HT1080 (cell line): ENCODE data around the gene NLRP4. TPM values are rescaled to one million over a fixed set of nuclear protein-coding genes. Genes with fewer than 3 reads are reported as not detected.
A peak's percentile ranks its signal among the peaks of the same experiment; 100 is the strongest.
"Not testable (repeated sequence)": the region's sequence is repeated elsewhere in the genome, so short reads cannot be mapped to it uniquely, and the experiment has no call there.

ENCODE experiments used
- DNase-seq: peaks from one replicate; pipeline ENCODE4 v3.0.0-alpha.2; 2015; ENCODE audit warnings: low read depth
- total RNA-seq: library from RNA; depleted of rRNA; stranded (reverse); fragments of >200 nt; shearing (Covaris generic); gene quantifications from 2 replicates; pipeline ENCODE4 v1.2.3, GENCODE V29; 2014; rRNA removed

NLRP4 gene
- total RNA-seq, 1 experiment from 2014 or later = not detected

- DNase-seq = no peak
These were observed 46.3 kb downstream of the NLRP4 start for GRCh38 chr19:55882626-55883025.

- DNase-seq = no peak
These were observed 62.6 kb downstream of the NLRP4 start for GRCh38 chr19:55898911-55899310.

GRCh38 chr19:55901369-55902079 is 65.2 kb downstream of the NLRP4 start:
- DNase-seq = no peak

- no peak for DNase-seq
These were observed 65.9 kb downstream of the NLRP4 start for GRCh38 chr19:55902080-55902751.

- no peak for DNase-seq
These were observed 70.9 kb downstream of the NLRP4 start for GRCh38 chr19:55907286-55907685.

GRCh38 chr19:55907746-55908145 is 71.4 kb downstream of the NLRP4 start:
- no peak for DNase-seq

GRCh38 chr19:55909801-55910200 is 73.5 kb downstream of the NLRP4 start:
- DNase-seq = no peak

- DNase-seq = no peak
These were observed 76.6 kb downstream of the NLRP4 start for GRCh38 chr19:55912916-55913315.

GRCh38 chr19:55913643-55914268 is 77.4 kb downstream of the NLRP4 start:
- peak; percentile 32 for DNase-seq

- no peak for DNase-seq
These were observed 87.2 kb downstream of the NLRP4 start for GRCh38 chr19:55923556-55923955.

GRCh38 chr19:55927991-55928390 is 91.7 kb downstream of the NLRP4 start:
- DNase-seq = no peak

GRCh38 chr19:55929258-55929657 is 92.9 kb downstream of the NLRP4 start:
- DNase-seq = not testable (repeated sequence)

GRCh38 chr19:55930996-55931515 is 94.7 kb downstream of the NLRP4 start:
- DNase-seq = no peak

Other genes starting within 250 kb of the NLRP4 start
- 6.0 and 10.0 TPM in 2 replicates for gene FIZ1, start 237.0 kb upstream of the NLRP4 start, total RNA-seq
- 18.8 and 26.2 TPM in 2 replicates for gene ZNF524, start 236.3 kb upstream of the NLRP4 start, total RNA-seq
- gene ZNF865, start 230.9 kb upstream of the NLRP4 start, total RNA-seq = 2.2 and 3.8 TPM in 2 replicates
- gene ZNF784, start 212.0 kb upstream of the NLRP4 start, total RNA-seq = 4.1 and 6.1 TPM in 2 replicates
- 16.5 and 55.3 TPM in 2 replicates for gene ZNF580, start 195.5 kb upstream of the NLRP4 start, total RNA-seq
- gene ZNF581, start 192.9 kb upstream of the NLRP4 start, total RNA-seq = 23.7 and 29.5 TPM in 2 replicates
- gene CCDC106, start 188.3 kb upstream of the NLRP4 start, total RNA-seq = 14.0 and 17.6 TPM in 2 replicates
- gene U2AF2, start 181.5 kb upstream of the NLRP4 start, total RNA-seq = 334 and 352 TPM in 2 replicates
- gene EPN1, start 161.3 kb upstream of the NLRP4 start, total RNA-seq = 97.4 and 122 TPM in 2 replicates
- not detected in 2 replicates for gene NLRP9, start 98.1 kb upstream of the NLRP4 start, total RNA-seq
- 0.13 and 0.18 TPM in 2 replicates for gene RFPL4A, start 77.4 kb upstream of the NLRP4 start, total RNA-seq
- not detected in 2 replicates for gene RFPL4AL1, start 67.4 kb upstream of the NLRP4 start, total RNA-seq
- 0.03 and 0.13 TPM in 2 replicates for gene NLRP11, start 4.5 kb upstream of the NLRP4 start, total RNA-seq
- not detected in 2 replicates for gene NLRP13, start 95.8 kb downstream of the NLRP4 start, total RNA-seq
- gene NLRP8, start 111.3 kb downstream of the NLRP4 start, total RNA-seq = not detected in 2 replicates
- gene NLRP5, start 150.2 kb downstream of the NLRP4 start, total RNA-seq = not detected in 2 replicates